Parathyroid adenoma (tissue), 2 donors: ENCODE results near the gene HLCS.
A peak's percentile ranks its signal among the peaks of the same experiment; 100 is the strongest.

Experiments used
- H2AFZ ChIP-seq: fragments of 300-600 bp; sonication (generic); one replicate; pipeline ENCODE4 v1.7.0; 2017; ENCODE audit warnings: antibody characterized with exemption, mild to moderate bottlenecking
- H3K27ac ChIP-seq: fragments of 300-600 bp; sonication (generic); one replicate; pipeline ENCODE4 v1.7.0; 2017
- H3K27me3 ChIP-seq: fragments of 300-600 bp; sonication (generic); one replicate; pipeline ENCODE4 v1.7.0; 2017; ENCODE audit warnings: low read length; ENCODE audit not compliant: control insufficient read depth, insufficient read depth
- H3K36me3 ChIP-seq: fragments of 300-600 bp; sonication (generic); one replicate; pipeline ENCODE4 v1.7.0; 2017; ENCODE audit warnings: low read length; ENCODE audit not compliant: control insufficient read depth, insufficient read depth
- H3K4me1 ChIP-seq: fragments of 300-600 bp; sonication (generic); one replicate; pipeline ENCODE4 v1.7.0; 2017; ENCODE audit warnings: control low read depth
- H3K4me2 ChIP-seq: fragments of 300-600 bp; sonication (generic); one replicate; pipeline ENCODE4 v1.7.0; 2017; ENCODE audit warnings: low read length
- H3K4me3 ChIP-seq: fragments of 300-600 bp; sonication (generic); one replicate; pipeline ENCODE4 v1.7.0; 2017; ENCODE audit warnings: low read depth, low read length
- H3K79me2 ChIP-seq: fragments of 300-600 bp; sonication (generic); one replicate; pipeline ENCODE4 v1.7.0; 2017; ENCODE audit warnings: control low read depth
- H3K9ac ChIP-seq: fragments of 300-600 bp; sonication (generic); one replicate; pipeline ENCODE4 v1.7.0; 2017; ENCODE audit warnings: mild to moderate bottlenecking
- H3K9me3 ChIP-seq: fragments of 300-600 bp; sonication (generic); one replicate; pipeline ENCODE4 v1.7.0; 2017; ENCODE audit warnings: low read length; ENCODE audit not compliant: control insufficient read depth
- CTCF ChIP-seq: fragments of 300-600 bp; sonication (generic); IDR thresholded peaks from one replicate; pipeline ENCODE4 v1.7.0; 2017; ENCODE audit warnings: antibody characterized with exemption, mild to moderate bottlenecking
- donor health status: primary hyperparathyroidism.

The HLCS gene

GRCh38 chr21:36703123-36703522 is 263.3 kb downstream of the HLCS start:
- no peak overlapping the region for H3K27ac ChIP-seq
- no peak overlapping the region for H3K4me2 ChIP-seq
- TF ChIP-seq CTCF: no peak
- no peaks in the 10 kb centered on the region for H3K79me2 ChIP-seq
- H2AFZ ChIP-seq: no peak overlapping the region
- H3K9me3 ChIP-seq: no peaks in the 10 kb centered on the region
- no peaks in the 10 kb centered on the region for H3K36me3 ChIP-seq
- no peaks in the 10 kb centered on the region for H3K4me1 ChIP-seq
- peaks cover 14% of the 10 kb centered on the region for H3K27me3 ChIP-seq
- no peak overlapping the region for H3K4me3 ChIP-seq
- no peak overlapping the region for H3K9ac ChIP-seq

- H3K27me3 ChIP-seq: peaks cover 13% of the 10 kb centered on the region
Observed at GRCh38 chr21:36702622-36702968, 263.9 kb downstream of the HLCS start.

GRCh38 chr21:36701756-36702621 is 264.5 kb downstream of the HLCS start:
- Histone ChIP-seq H3K4me2 (peak overlapping the region; percentile 44), H3K27me3 (peaks cover 13% of the 10 kb centered on the region), H3K36me3 (no peaks in the 10 kb centered on the region), H2AFZ (no peak overlapping the region), H3K9ac (no peak overlapping the region), H3K79me2 (no peaks in the 10 kb centered on the region), H3K4me3 (no peak overlapping the region), H3K27ac (no peak overlapping the region), H3K9me3 (no peaks in the 10 kb centered on the region), H3K4me1 (no peaks in the 10 kb centered on the region)
- TF ChIP-seq CTCF: no peak

More at GRCh38 chr21:36702622-36702968, 263.9 kb downstream of the HLCS start:
- Histone ChIP-seq H3K79me2 (no peaks in the 10 kb centered on the region), H3K36me3 (no peaks in the 10 kb centered on the region), H3K27ac (no peak overlapping the region), H3K9me3 (no peaks in the 10 kb centered on the region), H3K4me2 (no peak overlapping the region), H2AFZ (no peak overlapping the region), H3K9ac (no peak overlapping the region), H3K4me1 (no peaks in the 10 kb centered on the region), H3K4me3 (no peak overlapping the region)
- TF ChIP-seq CTCF: no peak

GRCh38 chr21:36700971-36701755 is 265.3 kb downstream of the HLCS start:
- peak overlapping the region; percentile 44 for H3K4me2 ChIP-seq
- no peaks in the 10 kb centered on the region for H3K4me1 ChIP-seq
- H3K9ac ChIP-seq: no peak overlapping the region
- no peaks in the 10 kb centered on the region for H3K9me3 ChIP-seq
- H3K27me3 ChIP-seq: peaks cover 16% of the 10 kb centered on the region
- no peak overlapping the region for H2AFZ ChIP-seq
- no peak overlapping the region for H3K27ac ChIP-seq
- H3K36me3 ChIP-seq: no peaks in the 10 kb centered on the region
- TF ChIP-seq CTCF: no peak
- H3K79me2 ChIP-seq: no peaks in the 10 kb centered on the region
- peak overlapping the region; percentile 22 for H3K4me3 ChIP-seq
